Measurements from ENCODE around the gene SOCS3.

Gene SOCS3

DNA sequence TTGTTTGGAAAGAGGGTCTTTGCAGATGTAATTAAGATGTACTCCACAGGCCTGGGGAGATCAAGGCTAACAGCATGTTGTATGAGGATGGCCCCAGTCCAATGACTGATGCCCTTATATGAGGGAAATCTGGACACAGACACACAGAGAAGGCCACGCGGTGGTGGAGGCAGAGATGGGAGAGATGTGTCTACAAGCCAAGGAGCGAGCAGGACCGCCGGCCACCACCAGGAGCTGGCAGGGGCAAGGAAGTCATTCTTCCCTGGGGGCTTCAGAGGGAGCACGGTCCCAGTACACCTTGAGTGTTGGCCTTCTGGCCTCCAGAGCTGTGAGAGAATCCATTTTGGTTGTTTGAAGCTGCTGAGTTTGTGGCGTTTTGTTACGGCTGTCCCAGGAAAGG is 14.7 kb downstream of the SOCS3 start:
- Histone ChIP-seq H3K9ac (ENCODE audit: low read length) (no peak overlapping the region), H3K9me3 (ENCODE audit: low read length) (no peaks in the 10 kb centered on the region), H3K4me1 (ENCODE audit: insufficient read depth, low read length) (peaks cover 27% of the 10 kb centered on the region), H3K4me3 (ENCODE audit: low read depth in 1 of 2, low read length in 2 of 2) (no peak overlapping the region), H3K36me3 (ENCODE audit: insufficient read depth, low read length) (no peaks in the 10 kb centered on the region), H3K27me3 (ENCODE audit: control insufficient read depth in 1 of 2, insufficient read depth in 2 of 2, low read length in 2 of 2) (no peaks in the 10 kb centered on the region), H3K27ac (ENCODE audit: low read depth, low read length) (no peak overlapping the region)

DNA sequence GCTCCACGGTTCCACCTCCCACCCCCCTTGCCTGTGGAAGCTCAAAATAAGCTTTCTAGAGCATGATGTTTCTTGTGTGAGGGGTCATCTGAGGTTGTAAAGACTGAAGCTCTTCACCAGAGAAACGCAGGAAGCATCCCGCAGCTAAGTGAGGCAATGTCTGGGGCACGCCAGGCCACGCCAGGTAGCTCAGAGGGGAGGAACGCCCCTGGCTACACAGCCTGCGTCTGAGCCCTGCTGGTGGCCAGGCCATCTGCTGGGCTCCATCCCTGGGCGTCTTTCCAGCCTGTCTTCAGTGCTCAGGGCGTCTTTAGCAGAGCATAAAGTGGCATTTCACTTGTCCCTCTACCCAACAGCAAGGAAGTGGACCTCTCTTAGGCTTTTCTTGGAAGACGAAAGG is 15.2 kb downstream of the SOCS3 start:
- H3K36me3 ChIP-seq (ENCODE audit: insufficient read depth, low read length): no peaks in the 10 kb centered on the region
- H3K27ac ChIP-seq (ENCODE audit: low read depth, low read length): no peak overlapping the region
- no peak overlapping the region for H3K4me3 ChIP-seq (ENCODE audit: low read depth in 1 of 2, low read length in 2 of 2)
- H3K27me3 ChIP-seq (ENCODE audit: control insufficient read depth in 1 of 2, insufficient read depth in 2 of 2, low read length in 2 of 2): no peaks in the 10 kb centered on the region
- peaks cover 26% of the 10 kb centered on the region for H3K4me1 ChIP-seq (ENCODE audit: insufficient read depth, low read length)
- H3K9ac ChIP-seq (ENCODE audit: low read length): no peak overlapping the region
- H3K9me3 ChIP-seq (ENCODE audit: low read length): no peaks in the 10 kb centered on the region

DNA sequence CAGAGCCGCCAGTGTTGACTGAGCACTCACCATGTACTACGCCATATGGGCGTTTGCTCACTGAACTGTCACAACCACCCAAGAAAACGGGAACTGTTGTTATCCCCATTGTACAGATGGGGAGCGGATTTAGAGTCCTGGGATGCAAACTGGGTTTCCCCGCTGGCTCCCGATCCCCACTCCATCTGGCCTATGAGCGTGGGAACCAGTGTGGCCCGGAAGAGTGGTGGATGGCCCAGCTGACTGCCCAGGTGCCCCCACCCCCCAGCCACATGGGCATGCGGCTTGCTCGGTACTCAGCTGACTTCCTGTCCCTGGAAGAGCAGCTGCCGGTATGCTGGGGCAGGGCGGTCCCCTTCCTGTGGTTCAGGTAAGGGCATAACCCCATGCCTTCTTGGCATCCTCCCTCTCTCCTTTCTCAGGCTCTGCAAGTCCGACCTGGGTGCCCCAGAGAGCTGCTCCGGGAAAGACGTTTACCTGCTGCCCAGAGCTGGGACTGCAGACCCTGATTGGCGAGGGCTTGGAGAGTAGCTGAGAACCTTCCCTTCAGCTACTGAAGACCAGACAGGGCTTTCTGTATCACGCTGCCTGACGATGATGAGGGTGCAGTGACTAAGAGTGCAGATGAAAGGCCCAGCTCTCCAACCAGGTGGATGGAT is 16.2 kb downstream of the SOCS3 start:
- Histone ChIP-seq H3K9ac (ENCODE audit: low read length) (no peak overlapping the region), H3K27me3 (ENCODE audit: control insufficient read depth in 1 of 2, insufficient read depth in 2 of 2, low read length in 2 of 2) (no peaks in the 10 kb centered on the region), H3K9me3 (ENCODE audit: low read length) (no peaks in the 10 kb centered on the region), H3K4me1 (ENCODE audit: insufficient read depth, low read length) (peaks cover 26% of the 10 kb centered on the region), H3K36me3 (ENCODE audit: insufficient read depth, low read length) (no peaks in the 10 kb centered on the region), H3K27ac (ENCODE audit: low read depth, low read length) (peak overlapping the region; percentile 98), H3K4me3 (ENCODE audit: low read depth in 1 of 2, low read length in 2 of 2) (peak overlapping the region in 1 of 2 donors; percentile 2)

DNA sequence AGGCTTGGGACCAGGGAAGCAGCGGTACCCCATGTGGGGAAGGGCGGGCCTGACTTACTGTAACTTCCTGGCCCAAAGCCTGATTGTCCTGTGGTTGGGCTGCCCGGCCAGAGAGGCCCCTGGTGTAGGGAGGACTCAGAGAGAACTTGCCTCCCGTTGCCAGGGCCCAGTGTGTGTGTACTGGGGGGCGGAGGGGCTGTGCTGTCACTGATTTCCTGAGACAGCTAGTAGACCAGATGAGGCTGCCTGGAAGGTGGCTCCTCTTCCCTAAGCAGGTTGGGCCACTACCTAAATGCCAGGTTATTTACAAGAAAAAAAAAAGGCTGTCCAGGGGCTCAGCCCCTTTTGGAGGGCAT is 16.7 kb downstream of the SOCS3 start:
- peak overlapping the region; percentile 39 for H3K9ac ChIP-seq (ENCODE audit: low read length)

DNA sequence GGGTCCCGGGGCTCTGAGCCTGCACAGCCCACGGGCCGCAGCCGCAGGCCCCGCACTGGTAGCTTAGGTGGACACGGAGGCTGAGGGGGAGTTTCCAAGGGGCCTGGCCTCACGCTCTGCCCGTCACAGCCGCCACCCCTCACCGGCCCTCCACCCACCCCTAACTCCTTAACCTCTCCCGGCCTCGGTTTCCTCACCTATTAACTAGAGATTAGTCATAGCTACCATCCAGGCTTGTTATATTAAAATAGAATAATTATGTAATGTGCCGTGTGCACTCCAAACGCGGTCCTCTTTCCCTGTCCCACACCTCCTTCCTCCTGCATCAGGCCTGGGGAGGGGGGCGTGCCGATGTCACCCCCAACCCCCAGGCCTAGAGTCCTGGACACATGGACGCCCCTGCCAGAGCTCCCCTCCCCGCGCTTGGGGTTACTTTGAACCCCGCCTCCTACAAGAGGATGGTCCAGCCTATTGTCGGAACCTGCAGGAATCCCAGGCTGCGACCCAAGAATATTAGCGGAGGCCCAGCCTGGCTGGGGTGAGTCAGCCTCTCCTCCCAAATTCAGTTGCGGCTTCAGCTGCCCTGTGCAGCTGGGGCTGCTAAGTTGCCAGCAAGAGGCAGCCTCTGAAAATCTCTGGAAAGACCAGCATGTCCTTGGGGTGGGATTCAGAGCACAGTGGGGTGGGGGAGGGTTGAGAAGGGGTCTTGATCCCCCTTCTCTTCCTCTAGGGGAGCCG is 17.3 kb downstream of the SOCS3 start:
- Histone ChIP-seq H3K27me3 (ENCODE audit: control insufficient read depth in 1 of 2, insufficient read depth in 2 of 2, low read length in 2 of 2) (no peaks in the 10 kb centered on the region), H3K4me1 (ENCODE audit: insufficient read depth, low read length) (peaks cover 26% of the 10 kb centered on the region), H3K27ac (ENCODE audit: low read depth, low read length) (peak overlapping the region; percentile 98), H3K4me3 (ENCODE audit: low read depth in 1 of 2, low read length in 2 of 2) (peak overlapping the region; percentile 24 to 37), H3K36me3 (ENCODE audit: insufficient read depth, low read length) (no peaks in the 10 kb centered on the region), H3K9ac (ENCODE audit: low read length) (peak overlapping the region; percentile 39), H3K9me3 (ENCODE audit: low read length) (no peaks in the 10 kb centered on the region)

More for the DNA sequence above, 16.7 kb downstream of the SOCS3 start:
- Histone ChIP-seq H3K27ac (ENCODE audit: low read depth, low read length) (peak overlapping the region; percentile 98), H3K27me3 (ENCODE audit: control insufficient read depth in 1 of 2, insufficient read depth in 2 of 2, low read length in 2 of 2) (no peaks in the 10 kb centered on the region), H3K36me3 (ENCODE audit: insufficient read depth, low read length) (no peaks in the 10 kb centered on the region), H3K9me3 (ENCODE audit: low read length) (no peaks in the 10 kb centered on the region), H3K4me3 (ENCODE audit: low read depth in 1 of 2, low read length in 2 of 2) (peak overlapping the region; percentile 2 to 24), H3K4me1 (ENCODE audit: insufficient read depth, low read length) (peaks cover 26% of the 10 kb centered on the region)

DNA sequence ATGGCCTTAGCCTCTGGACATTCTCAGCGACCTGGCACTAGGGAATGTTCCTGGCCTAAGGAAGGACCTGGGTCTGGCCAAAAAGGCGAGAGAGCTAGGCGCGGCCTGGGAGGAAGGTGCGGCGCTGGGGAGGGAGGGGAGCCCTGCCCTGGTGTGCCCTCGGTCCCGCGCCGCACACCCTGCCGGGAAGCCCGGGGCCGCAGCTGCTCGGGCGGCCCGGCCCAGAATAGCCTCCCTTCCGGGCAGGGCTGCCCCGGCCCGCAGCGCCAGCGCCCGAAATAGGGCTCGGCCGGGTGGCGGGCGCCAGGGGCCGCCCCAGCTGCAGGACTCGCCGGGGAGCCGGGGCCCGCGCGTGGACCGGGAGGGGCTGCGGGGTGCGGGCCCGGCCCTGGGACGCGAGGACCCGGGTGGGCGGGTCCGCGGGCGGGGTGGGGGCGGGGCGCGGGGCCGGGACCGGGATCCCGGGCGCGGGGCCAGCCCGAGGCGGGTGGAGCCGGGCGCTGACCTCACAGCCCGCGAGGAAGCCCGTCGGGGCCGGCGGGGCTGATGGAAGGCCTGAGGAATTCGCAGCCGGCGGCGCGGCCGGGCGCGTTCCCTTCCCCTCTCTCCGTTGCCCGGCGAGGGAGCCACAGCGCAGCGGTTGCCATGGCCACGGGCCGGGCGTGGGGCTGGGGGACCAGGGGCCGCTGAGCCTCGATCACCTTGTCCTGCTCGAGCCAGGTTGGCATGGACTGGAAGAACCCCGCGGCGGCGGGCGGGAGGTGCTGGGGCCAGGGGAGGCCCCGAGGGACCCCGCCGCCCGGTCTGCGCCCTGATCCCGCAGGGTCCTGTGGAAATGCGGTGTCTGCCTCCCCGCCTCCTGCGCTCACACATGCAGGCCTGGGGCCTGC is 18.1 kb downstream of the SOCS3 start:
- no peaks in the 10 kb centered on the region for H3K9me3 ChIP-seq (ENCODE audit: low read length)
- peak overlapping the region in 1 of 2 donors; percentile 37 for H3K4me3 ChIP-seq (ENCODE audit: low read depth in 1 of 2, low read length in 2 of 2)
- H3K27me3 ChIP-seq (ENCODE audit: control insufficient read depth in 1 of 2, insufficient read depth in 2 of 2, low read length in 2 of 2): no peaks in the 10 kb centered on the region
- H3K27ac ChIP-seq (ENCODE audit: low read depth, low read length): peak overlapping the region; percentile 98
- peaks cover 26% of the 10 kb centered on the region for H3K4me1 ChIP-seq (ENCODE audit: insufficient read depth, low read length)
- H3K9ac ChIP-seq (ENCODE audit: low read length): no peak overlapping the region
- H3K36me3 ChIP-seq (ENCODE audit: insufficient read depth, low read length): no peaks in the 10 kb centered on the region

DNA sequence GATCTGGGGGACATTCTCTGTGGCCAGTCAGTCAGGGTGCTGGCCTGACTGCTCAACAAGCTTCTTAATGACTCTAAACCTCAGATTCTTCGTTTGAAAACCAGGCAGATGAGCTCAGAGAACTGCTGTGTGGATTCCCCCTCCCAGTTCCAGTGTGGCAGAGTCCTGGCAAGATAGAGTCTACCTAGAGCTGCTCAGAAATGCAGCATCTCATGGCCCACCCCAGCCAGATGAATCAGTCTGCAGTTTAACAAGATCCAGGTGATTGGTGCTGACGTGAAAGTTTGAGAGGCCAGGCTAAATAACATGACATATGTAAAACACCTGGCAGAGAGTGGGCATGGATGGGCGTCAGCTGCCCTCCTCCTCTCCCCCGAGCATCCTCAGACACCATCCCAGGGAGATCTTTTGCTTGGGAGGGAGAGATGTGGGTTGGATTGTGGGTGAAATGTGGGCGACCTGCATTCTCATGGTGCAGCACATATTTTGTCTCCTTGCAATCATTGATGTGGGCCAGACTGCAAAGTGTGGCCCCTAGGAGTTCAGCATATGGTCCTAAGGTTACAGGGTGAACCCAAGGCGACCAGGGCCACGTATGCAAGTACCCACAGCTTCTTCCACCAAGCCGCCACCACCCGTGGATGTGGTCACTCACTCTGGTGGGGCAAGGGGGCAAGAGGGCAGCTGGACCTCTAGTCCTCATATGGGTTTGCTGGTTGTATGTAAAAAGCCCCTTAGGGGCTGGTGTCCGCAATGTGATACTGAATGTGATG is 19.5 kb downstream of the SOCS3 start:
- no peaks in the 10 kb centered on the region for H3K36me3 ChIP-seq (ENCODE audit: insufficient read depth, low read length)
- H3K4me1 ChIP-seq (ENCODE audit: insufficient read depth, low read length): peaks cover 26% of the 10 kb centered on the region
- H3K27ac ChIP-seq (ENCODE audit: low read depth, low read length): no peak overlapping the region
- no peak overlapping the region for H3K4me3 ChIP-seq (ENCODE audit: low read depth in 1 of 2, low read length in 2 of 2)
- H3K27me3 ChIP-seq (ENCODE audit: control insufficient read depth in 1 of 2, insufficient read depth in 2 of 2, low read length in 2 of 2): no peaks in the 10 kb centered on the region
- no peaks in the 10 kb centered on the region for H3K9me3 ChIP-seq (ENCODE audit: low read length)
- no peak overlapping the region for H3K9ac ChIP-seq (ENCODE audit: low read length)

DNA sequence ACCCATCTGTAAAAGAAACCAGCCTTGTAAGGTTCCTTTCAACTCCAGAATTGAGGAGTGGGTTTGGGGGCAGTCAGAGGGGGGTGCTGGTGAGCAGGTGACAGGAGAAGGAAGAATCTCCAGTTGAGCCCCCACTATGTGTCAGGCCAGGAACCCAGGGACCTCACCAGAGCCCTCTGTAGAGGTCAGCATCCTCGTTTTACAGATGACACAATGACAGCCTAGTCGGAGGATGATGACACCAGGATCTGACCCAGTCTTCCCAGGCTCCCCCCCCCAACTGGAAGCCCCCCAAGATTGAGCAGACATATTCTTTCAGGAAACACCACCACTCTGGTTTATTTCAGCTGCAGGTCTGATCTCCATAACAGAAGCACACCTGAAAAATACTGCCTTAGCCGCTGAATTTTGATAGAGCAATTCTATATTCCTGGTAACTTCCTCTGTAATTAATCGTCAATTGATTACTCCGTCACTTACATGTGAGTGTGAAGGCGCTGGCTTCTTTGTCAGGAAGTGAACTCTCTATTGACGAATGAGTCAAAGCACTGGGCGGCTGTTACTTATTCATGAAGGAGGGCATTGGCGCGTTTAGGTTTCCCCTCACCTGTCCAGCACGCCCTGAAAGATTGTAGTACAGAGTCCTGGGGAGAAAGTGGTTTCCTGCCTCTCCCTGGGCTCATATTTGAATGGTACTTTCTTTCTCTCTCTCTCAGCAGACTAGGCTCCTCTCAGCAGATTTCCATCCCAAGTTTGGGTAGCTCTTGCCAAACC is 21.2 kb downstream of the SOCS3 start:
- H3K4me3 ChIP-seq (ENCODE audit: low read depth in 1 of 2, low read length in 2 of 2): no peak overlapping the region
- H3K9ac ChIP-seq (ENCODE audit: low read length): no peak overlapping the region
- no peaks in the 10 kb centered on the region for H3K27me3 ChIP-seq (ENCODE audit: control insufficient read depth in 1 of 2, insufficient read depth in 2 of 2, low read length in 2 of 2)
- no peaks in the 10 kb centered on the region for H3K36me3 ChIP-seq (ENCODE audit: insufficient read depth, low read length)
- H3K4me1 ChIP-seq (ENCODE audit: insufficient read depth, low read length): peaks cover 15% of the 10 kb centered on the region
- H3K9me3 ChIP-seq (ENCODE audit: low read length): no peaks in the 10 kb centered on the region
- H3K27ac ChIP-seq (ENCODE audit: low read depth, low read length): no peak overlapping the region

DNA sequence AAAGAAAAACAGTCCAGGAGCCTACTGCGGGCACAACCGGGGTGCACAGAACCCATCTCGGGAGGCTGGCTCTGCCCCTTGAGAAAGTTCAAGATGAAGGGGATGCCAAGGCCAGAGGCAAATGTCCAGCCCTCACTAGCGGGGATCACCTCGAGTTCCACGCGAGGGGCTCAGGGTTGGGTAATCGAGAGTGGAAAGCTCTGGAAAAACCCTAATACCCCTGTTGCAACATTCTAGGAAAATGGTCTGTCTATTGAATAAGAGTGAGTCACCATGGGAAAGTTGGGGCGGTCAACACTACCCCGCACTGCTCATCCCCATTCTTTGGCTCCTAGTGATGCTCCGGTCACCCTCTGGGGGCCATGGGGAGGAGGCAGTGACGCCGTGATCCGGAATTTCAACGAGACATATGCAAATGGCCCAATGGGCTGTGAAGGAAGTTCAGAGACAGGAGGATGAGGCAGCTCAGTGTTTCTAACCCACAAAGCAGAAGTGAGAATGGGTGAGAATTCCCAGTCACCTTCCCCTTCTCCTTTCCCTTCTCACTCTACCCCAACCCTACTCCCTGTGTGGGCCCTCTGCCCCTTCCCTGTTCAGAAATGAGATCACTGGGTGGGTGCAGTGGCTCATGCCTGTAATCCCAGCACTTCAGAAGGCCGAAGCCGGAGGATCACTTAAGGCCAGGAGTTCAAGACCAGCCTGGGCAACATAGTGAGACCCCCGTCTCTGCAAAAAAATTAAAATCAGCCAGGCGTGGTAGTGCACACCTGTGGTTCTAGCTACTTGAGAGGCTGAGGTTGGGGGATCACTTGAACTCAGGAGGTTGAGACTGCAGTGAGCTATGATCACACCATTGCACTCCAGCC is 22.4 kb downstream of the SOCS3 start:
- Histone ChIP-seq H3K36me3 (ENCODE audit: insufficient read depth, low read length) (no peaks in the 10 kb centered on the region), H3K9me3 (ENCODE audit: low read length) (no peaks in the 10 kb centered on the region), H3K27me3 (ENCODE audit: control insufficient read depth in 1 of 2, insufficient read depth in 2 of 2, low read length in 2 of 2) (no peaks in the 10 kb centered on the region), H3K4me1 (ENCODE audit: insufficient read depth, low read length) (peaks cover 4% of the 10 kb centered on the region), H3K9ac (ENCODE audit: low read length) (no peak overlapping the region), H3K27ac (ENCODE audit: low read depth, low read length) (no peak overlapping the region), H3K4me3 (ENCODE audit: low read depth in 1 of 2, low read length in 2 of 2) (no peak overlapping the region)

DNA sequence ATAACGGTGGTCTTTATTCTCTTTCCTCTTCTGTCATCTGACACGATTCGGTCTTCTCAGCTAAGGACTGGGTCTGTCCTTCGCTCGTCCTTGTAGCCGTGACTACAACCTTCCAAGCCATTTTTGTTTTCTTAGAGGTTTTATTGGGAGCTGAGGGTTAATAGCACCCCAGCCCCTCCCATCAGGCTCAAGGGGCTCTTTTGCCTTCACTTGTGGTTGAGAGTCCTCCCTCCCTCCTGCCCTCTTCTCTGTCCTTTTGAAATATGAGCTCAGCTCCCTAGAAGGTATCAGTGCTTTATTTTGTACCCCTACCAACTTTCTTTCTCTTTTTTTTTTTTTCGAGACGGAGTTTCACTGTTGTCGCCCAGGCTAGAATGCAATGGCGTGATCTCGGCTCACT is 24.7 kb downstream of the SOCS3 start:
- H3K9ac ChIP-seq (ENCODE audit: low read length): no peak overlapping the region
- peaks cover 8% of the 10 kb centered on the region for H3K4me1 ChIP-seq (ENCODE audit: insufficient read depth, low read length)
- H3K27me3 ChIP-seq (ENCODE audit: control insufficient read depth in 1 of 2, insufficient read depth in 2 of 2, low read length in 2 of 2): no peaks in the 10 kb centered on the region
- no peaks in the 10 kb centered on the region for H3K36me3 ChIP-seq (ENCODE audit: insufficient read depth, low read length)
- no peak overlapping the region for H3K4me3 ChIP-seq (ENCODE audit: low read depth in 1 of 2, low read length in 2 of 2)
- no peak overlapping the region for H3K27ac ChIP-seq (ENCODE audit: low read depth, low read length)
- no peaks in the 10 kb centered on the region for H3K9me3 ChIP-seq (ENCODE audit: low read length)
